ENCODE data around the gene RERE.

The RERE gene

GRCh38 chr1:8571200-8571984 lies 246.0 kb downstream of the RERE start:
- DNase-seq (ENCODE audit: low read depth) = no peak

DNA sequence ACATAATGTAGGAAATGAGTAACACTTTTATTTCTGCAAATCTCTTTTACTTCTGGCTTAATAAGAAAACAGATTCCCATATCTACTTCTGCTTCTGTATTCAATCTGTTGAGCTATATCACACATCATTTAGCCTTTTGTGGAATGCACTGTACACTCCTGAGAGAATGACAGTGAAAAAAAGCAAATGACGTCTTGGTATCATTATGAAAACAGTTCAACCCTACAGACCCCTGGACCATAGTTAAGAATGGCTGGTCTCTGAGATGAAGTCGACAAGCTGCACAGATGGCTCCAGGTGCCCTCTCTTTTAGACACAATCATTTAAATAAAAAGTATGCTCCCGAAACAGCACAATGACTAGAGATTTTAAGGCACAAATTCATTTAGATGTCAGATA lies 247.0 kb downstream of the RERE start:
- no peak for DNase-seq (ENCODE audit: low read depth)

DNA sequence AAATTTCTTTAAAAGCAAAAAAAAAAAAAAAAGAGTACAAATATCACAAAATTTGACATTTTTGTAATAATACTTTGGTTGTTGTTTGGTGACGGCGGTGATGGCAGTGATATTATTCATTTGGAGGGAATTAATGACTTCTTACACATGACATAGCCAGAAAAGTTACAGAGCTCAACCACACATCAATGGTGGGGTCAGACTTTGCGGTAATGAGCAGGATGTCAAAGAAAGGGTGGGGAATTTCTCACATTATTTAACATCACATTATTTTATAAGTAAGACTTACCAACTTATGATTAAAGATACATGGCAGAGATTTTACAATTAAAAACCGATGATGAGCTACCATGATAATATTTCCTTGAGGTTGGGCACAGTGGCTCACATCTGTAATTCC lies 248.2 kb downstream of the RERE start:
- no peak for DNase-seq (ENCODE audit: low read depth)

DNA sequence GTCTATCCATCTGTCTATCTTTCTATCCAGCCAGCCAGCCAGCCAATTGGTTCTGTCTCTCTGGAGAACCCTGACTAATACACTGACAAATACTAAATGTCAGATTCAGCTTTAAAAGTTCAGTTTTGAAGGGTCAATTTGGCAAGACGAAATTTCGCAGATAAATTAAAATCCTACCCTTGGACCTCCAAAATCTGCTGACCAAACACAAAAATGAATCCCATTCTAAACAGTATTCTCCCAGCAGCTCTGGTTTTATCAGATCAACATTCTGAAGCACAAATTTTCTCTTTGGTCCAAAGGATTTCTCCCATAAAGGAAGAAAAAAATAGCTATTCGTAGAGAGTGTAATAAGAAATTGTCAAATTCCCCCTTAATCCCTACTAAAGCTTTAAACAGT lies 248.6 kb downstream of the RERE start:
- no peak for DNase-seq (ENCODE audit: low read depth)

DNA sequence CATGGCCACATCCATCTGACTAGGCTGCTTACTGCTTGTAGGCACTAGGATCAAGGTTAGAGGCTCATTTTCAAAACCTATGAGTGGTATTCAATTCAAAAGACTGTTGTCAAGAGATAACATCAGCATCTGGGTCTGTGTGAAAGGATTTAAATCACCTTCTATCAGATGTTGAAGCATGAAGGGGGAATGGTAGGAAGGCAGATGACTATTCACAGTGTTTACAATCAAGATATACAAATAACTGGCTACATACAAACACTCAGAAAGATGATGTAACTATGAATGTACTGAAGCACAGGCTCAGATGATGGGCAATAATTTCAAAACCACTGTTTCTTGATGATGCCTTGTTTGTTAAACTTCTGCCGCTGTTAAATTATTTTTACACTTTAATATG lies 250.3 kb downstream of the RERE start:
- DNase-seq (ENCODE audit: low read depth) = no peak

- DNase-seq (ENCODE audit: low read depth) = no peak
Measured at GRCh38 chr1:8565802-8566201, 251.6 kb downstream of the RERE start.

DNA sequence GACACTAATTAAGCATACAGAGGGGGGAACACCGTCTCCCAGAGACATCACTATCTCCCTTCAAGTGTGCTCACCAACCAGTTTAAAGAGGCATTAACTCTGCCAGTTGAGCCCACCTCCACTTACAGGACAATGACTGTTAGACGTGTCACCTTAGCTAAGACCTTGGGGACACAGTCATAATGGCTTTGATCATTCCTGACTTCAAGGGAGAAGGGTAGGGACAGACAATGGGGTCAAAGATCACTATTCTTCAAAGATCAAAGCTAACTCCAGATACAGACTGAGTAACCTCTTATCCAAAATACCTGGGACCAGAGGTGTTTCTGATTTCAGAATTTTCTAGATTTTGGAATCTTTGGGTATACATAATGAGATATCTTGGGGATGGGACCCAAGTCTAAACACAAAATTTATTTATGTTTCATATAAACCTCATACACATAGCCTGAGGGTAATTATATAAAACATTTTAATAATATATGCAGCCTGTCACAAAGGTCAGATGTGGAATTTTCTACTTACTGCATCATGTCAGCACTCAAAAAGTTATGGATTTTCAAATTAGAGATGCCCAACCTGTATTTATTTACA lies 253.4 kb downstream of the RERE start:
- no peak for DNase-seq (ENCODE audit: low read depth)

DNA sequence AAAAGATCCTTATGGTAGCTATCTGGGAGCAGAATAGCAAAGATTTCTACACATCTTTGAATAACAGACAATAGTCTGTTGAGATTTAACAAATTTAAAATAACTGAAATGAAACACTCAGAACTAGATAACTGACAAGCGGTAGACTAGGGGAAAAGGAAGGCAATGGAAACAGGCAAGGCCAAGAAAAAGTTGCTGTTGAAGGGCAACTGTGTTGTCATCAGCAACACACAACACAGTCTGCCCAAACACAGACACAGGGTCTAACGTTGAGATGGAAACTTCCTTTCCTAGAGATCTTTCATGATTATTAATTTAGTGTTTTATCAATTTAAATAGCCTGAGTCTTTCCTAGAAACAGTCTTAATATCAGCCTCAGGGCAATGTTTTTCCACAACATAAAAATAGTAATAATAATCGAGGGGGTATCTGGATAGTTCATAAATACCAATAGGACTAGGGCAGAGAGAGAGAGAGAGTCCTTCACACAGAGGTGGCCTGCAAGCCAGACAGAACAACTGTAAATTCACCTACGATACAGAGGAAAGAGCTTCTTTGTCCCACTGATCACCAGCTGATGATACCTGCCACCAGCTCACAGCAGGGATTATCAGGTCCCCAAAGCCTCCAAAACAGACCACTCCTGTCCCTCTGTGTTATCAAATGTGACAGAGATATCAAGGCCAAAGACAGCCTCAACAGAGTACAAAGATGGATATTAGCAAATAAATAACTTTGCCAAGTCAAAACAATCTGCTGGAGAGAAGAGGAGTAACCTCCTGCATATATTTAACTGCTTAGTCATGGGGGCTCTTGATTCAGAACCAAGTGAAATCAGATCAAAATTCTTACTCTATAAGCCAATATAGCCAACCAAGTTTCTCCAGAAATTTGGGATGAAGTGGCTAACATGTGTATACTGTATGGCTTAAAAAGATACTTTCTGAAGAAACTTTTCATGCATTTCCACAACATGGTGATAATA lies 254.3 kb downstream of the RERE start:
- DNase-seq (ENCODE audit: low read depth) = no peak

GRCh38 chr1:8562222-8562621 lies 255.2 kb downstream of the RERE start:
- DNase-seq (ENCODE audit: low read depth) = no peak

GRCh38 chr1:8560611-8561544 lies 256.6 kb downstream of the RERE start:
- no peak for DNase-seq (ENCODE audit: low read depth)

- DNase-seq (ENCODE audit: low read depth) = no peak
Measured at GRCh38 chr1:8560035-8560434, 257.4 kb downstream of the RERE start.

GRCh38 chr1:8555582-8555981 lies 261.9 kb downstream of the RERE start:
- DNase-seq (ENCODE audit: low read depth) = no peak

- no peak for DNase-seq (ENCODE audit: low read depth)
Measured at GRCh38 chr1:8554956-8555534, 262.4 kb downstream of the RERE start.

GRCh38 chr1:8552820-8553397 lies 264.5 kb downstream of the RERE start:
- no peak for DNase-seq (ENCODE audit: low read depth)

DNA sequence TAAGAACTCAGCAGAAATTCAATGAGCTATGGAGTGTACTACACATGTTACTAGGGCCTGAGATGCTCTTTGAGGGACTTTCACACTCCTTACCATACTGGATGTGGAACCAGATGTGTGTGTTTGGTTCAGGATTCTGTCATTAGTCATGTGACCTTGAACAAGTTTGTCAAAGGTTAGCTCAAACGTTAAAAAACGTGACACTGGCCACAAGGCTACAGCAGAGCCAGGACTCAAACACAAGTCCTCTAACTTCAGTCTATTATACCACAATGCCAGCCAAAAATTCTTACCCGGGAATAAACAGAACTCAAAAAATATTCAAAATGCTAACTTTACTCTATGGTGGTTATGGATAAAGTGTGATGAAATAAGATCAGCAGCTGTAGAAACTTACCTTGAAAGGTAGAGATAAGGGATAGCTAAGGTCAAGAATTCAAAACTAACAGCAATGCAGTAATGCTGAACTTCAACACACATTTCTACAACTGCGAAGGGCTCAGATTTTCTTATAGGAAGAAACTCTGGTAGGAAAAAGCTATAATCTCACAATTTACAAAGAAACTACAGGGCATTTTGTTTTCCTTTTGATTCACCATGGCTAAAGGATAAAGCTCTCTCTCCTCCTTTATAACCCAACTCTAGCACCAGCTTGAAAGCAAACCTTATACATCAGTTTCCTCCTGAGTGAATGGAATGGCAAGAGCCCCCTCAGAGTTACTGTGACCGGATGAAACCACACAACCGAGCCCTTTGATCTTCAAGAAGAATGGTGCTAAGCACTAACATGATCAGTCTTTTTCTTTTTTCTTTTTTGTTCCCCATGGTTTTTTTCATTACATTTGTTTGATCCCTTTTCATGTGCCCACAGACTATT lies 265.6 kb downstream of the RERE start:
- DNase-seq (ENCODE audit: low read depth) = no peak

DNA sequence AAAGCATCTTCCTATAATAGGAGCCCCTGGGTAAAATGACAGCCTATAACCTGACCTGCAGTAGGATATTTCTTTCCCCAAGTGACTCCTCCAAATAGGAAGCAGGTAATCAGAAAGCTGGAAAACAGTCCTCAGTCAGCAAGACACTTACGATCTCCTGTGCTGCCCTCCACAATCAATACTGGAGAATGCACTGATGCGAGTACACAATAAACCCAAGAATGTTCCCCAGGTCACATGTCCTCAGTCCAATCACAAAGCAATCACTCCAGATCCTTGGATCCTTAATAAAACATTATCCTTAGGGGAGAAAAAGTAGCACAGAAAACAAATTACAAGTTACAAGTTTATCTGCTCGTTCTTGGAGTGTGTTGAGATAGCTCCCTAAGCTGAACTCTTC lies 266.4 kb downstream of the RERE start:
- no peak for DNase-seq (ENCODE audit: low read depth)

- no peak for DNase-seq (ENCODE audit: low read depth)
Measured at GRCh38 chr1:8547791-8548190, 269.6 kb downstream of the RERE start.

GRCh38 chr1:8545078-8545477 lies 272.4 kb downstream of the RERE start:
- DNase-seq (ENCODE audit: low read depth) = no peak

- DNase-seq (ENCODE audit: low read depth) = no peak
Measured at GRCh38 chr1:8544644-8545043, 272.8 kb downstream of the RERE start.

DNA sequence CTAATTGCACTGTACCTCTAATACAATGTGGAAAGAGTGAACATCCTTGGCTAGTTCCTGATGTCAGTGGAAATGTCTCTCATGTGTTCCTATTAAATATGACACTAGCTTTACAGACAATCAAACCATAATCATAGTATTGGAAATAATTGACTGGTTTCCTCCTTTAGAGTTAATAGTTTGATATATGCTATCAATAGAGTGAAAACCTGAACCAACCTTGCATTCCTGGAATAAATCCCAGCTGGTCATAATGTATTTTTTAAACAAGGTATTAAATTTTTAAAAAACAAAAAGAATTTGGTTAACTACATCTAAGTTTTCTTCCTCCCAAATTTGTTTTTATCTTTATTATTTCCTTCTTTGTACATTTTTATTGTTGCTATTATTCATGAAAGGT lies 273.5 kb downstream of the RERE start:
- DNase-seq (ENCODE audit: low read depth) = no peak

Measured in activated T-cell treated with anti-CD3 and anti-CD28 coated beads for 48 hours (primary cell).